K562 (cell line): ENCODE measurements around the gene OGDH. TPM values are rescaled to one million over a fixed set of nuclear protein-coding genes. Genes with fewer than 3 reads are reported as not detected.

Experiments used
- ATAC-seq: fragments of 200-7000 bp; cut with Tn5 transposase; 3 replicates; pipeline ENCODE4 v1.9.1; 2020; ENCODE audit warnings: moderate library complexity
- BruUV-seq: library from RNA; stranded (reverse); fragments of 400-500 nt; replicated peaks from 2 replicates; lab custom pipeline; 2021; lab: Mats Ljungman, UMichigan
- CTCF ChIA-PET: fragments of 300-600 bp; formaldehyde crosslinking; extraction: SDS; loops from one replicate; lab custom pipeline; 2021; ENCODE audit warnings: low intra/inter-chr PET ratio; lab: Yijun Ruan, JAX
- POLR2A ChIA-PET: fragments of 300-600, 350-650 bp; sonication (Branson Sonifier 250); formaldehyde crosslinking; extraction: SDS; loops from one replicate; lab custom pipeline; 2021; ENCODE audit warnings: antibody characterized with exemption, inconsistent platforms; lab: Yijun Ruan, JAX
- DNase-seq, 4 experiments: peaks; one replicate each; pipeline versions ENCODE4 v3.0.0 to v3.0.0-alpha.2; 2011 to 2018; ENCODE audit warnings: low spot score in 3 of 4, mixed read lengths in 3 of 4; ENCODE audit errors: extremely low read depth in 1 of 4
- FAIRE-seq: peaks from 2 replicates; lab custom pipeline; 2011; peaks lifted over from hg19 to GRCh38; lab: Jason Lieb, UNC
- H2AFZ ChIP-seq: 2 replicates; pipeline ENCODE4 v1.6.0; 2011; ENCODE audit warnings: low read depth, low read length, control low read depth, inconsistent platforms
- H3K27ac ChIP-seq: fragments of 200-600 bp; 3 replicates; pipeline ENCODE4 v1.8.0; 2011; ENCODE audit warnings: low read depth, mild to moderate bottlenecking, control low read depth, inconsistent platforms, low read length, moderate library complexity, mixed read lengths; ENCODE audit errors: extremely low read depth
- H3K27me3 ChIP-seq, 2 experiments: fragments of 300-600 bp in 1 of 2; 2 replicates in 1 of 2; 3 replicates in 1 of 2; pipeline versions ENCODE4 v1.6.0 to v1.8.0; 2011; ENCODE audit warnings: inconsistent platforms in 2 of 2, low read length in 2 of 2, mild to moderate bottlenecking in 1 of 2, mixed read lengths in 1 of 2, moderate library complexity in 1 of 2; ENCODE audit not compliant: control insufficient read depth in 2 of 2, insufficient read depth in 2 of 2
- H3K36me3 ChIP-seq: fragments of 300-600 bp; 3 replicates; pipeline ENCODE4 v1.8.0; 2011; ENCODE audit warnings: mild to moderate bottlenecking, low read length, inconsistent platforms; ENCODE audit not compliant: control insufficient read depth, insufficient read depth
- H3K4me1 ChIP-seq, 2 experiments: fragments of 200-600 bp in 1 of 2; replicated peaks in 1 of 2; 2 replicates in 1 of 2; 3 replicates in 1 of 2; pipeline versions ENCODE4 v1.5.1 to v1.8.0; 2011; ENCODE audit warnings: inconsistent platforms in 2 of 2, low read length in 2 of 2, mild to moderate bottlenecking in 1 of 2, mixed read lengths in 1 of 2, moderate library complexity in 1 of 2; ENCODE audit not compliant: control insufficient read depth in 2 of 2, insufficient read depth in 2 of 2
- H3K4me2 ChIP-seq: 2 replicates; pipeline ENCODE4 v1.6.1; 2011; ENCODE audit warnings: low read length, control low read depth, inconsistent platforms, mixed read lengths; ENCODE audit not compliant: insufficient read depth
- H3K4me3 ChIP-seq: fragments of 200-600 bp; sonication (generic), shearing (Covaris generic); 2 replicates; pipeline ENCODE4 v1.5.1; 2016; ENCODE audit warnings: control low read depth, inconsistent platforms
- H3K79me2 ChIP-seq: fragments of 200-600 bp; 3 replicates; pipeline ENCODE4 v1.8.0; 2011; ENCODE audit warnings: low read length, inconsistent platforms; ENCODE audit not compliant: control insufficient read depth, insufficient read depth
- H3K9ac ChIP-seq, 2 experiments: 2 replicates each; pipeline versions ENCODE4 v1.6.0 to v1.6.1; 2011; ENCODE audit warnings: low read depth in 2 of 2, low read length in 2 of 2, control low read depth in 1 of 2, inconsistent platforms in 1 of 2, mild to moderate bottlenecking in 1 of 2, mixed read lengths in 1 of 2; ENCODE audit not compliant: insufficient read depth in 1 of 2
- H3K9me1 ChIP-seq: one replicate; pipeline ENCODE4 v1.6.0; 2011; ENCODE audit warnings: inconsistent platforms, mild to moderate bottlenecking, low read length, moderate library complexity; ENCODE audit not compliant: control insufficient read depth, insufficient read depth
- H3K9me3 ChIP-seq: replicated peaks from 2 replicates; pipeline ENCODE4 v1.5.1; 2011; ENCODE audit warnings: low read depth, low read length, inconsistent platforms; ENCODE audit not compliant: control insufficient read depth, insufficient read depth
- H4K20me1 ChIP-seq: replicated peaks from 2 replicates; pipeline ENCODE4 v1.6.1; 2011; ENCODE audit warnings: low read length, inconsistent platforms, mixed read lengths; ENCODE audit not compliant: control insufficient read depth, insufficient read depth
- HMGXB4 ChIP-seq: sonication (generic); formaldehyde crosslinking; IDR thresholded peaks from 2 replicates; pipeline ENCODE4 v1.8.1; 2023; ENCODE audit warnings: mild to moderate bottlenecking, missing genetic modification reagents
- HNRNPK ChIP-seq: fragments of 200-400 bp; formaldehyde crosslinking; IDR thresholded peaks from one replicate; pipeline ENCODE4 v1.6.1; 2018; ENCODE audit warnings: mild to moderate bottlenecking, low read depth, low read length; ENCODE audit not compliant: poor library complexity, severe bottlenecking
- MTA1 ChIP-seq: fragments of 450-650 bp; IDR thresholded peaks from 2 replicates; pipeline ENCODE4 v1.6.1; 2017; ENCODE audit warnings: borderline replicate concordance
- NCOA2 ChIP-seq, 2 experiments: fragments of 450-650 bp; IDR thresholded peaks; 2 replicates each; pipeline ENCODE4 v1.6.1; 2018; ENCODE audit warnings: mild to moderate bottlenecking in 2 of 2, moderate library complexity in 1 of 2; ENCODE audit not compliant: partially characterized antibody in 2 of 2
- PCBP2 ChIP-seq: fragments of 200-400 bp; formaldehyde crosslinking; IDR thresholded peaks from 2 replicates; pipeline ENCODE4 v1.6.1; 2018; ENCODE audit warnings: low read length, low read depth, mild to moderate bottlenecking, moderate library complexity; ENCODE audit not compliant: poor library complexity, severe bottlenecking
- PHB2 ChIP-seq: fragments of 450-650 bp; IDR thresholded peaks from 2 replicates; pipeline ENCODE4 v1.6.1; 2017; ENCODE audit warnings: low read depth
- RBFOX2 ChIP-seq: fragments of 200-400 bp; formaldehyde crosslinking; IDR thresholded peaks from 2 replicates; pipeline ENCODE4 v1.6.1; 2017; ENCODE audit warnings: low read depth, mild to moderate bottlenecking, low read length, moderate library complexity
- STAG1 ChIP-seq: sonication (generic); formaldehyde crosslinking; IDR thresholded peaks from 2 replicates; pipeline ENCODE4 v1.5.0; 2020; ENCODE audit warnings: missing genetic modification reagents, borderline replicate concordance
- THRA ChIP-seq: fragments of 450-650 bp; IDR thresholded peaks from 2 replicates; pipeline ENCODE4 v1.6.1; 2017; ENCODE audit warnings: mild to moderate bottlenecking, moderate library complexity
- ZBTB5 ChIP-seq: fragments of 450-650 bp; IDR thresholded peaks from 2 replicates; pipeline ENCODE4 v1.6.1; 2017; ENCODE audit warnings: antibody characterized with exemption
- ZNF512 ChIP-seq: IDR thresholded peaks from 2 replicates; pipeline ENCODE4 v1.6.1; 2016; ENCODE audit warnings: missing genetic modification characterization, missing compliant biosample characterization
- ZSCAN32 ChIP-seq: fragments of 450-650 bp; formaldehyde crosslinking; IDR thresholded peaks from 2 replicates; pipeline ENCODE4 v1.4.0; 2020; ENCODE audit warnings: mild to moderate bottlenecking, moderate library complexity
- WGBS: fragments of 100-300 bp; shearing (Covaris generic); methylation state at CpG from one replicate; pipeline ENCODE4 v1.1.6; 2016; ENCODE audit warnings: low coverage, mixed read lengths; ENCODE audit not compliant: insufficient coverage; ENCODE audit errors: missing lambda C conversion rate; 5-methylcytosine and 5-hydroxymethylcytosine counted together
- in situ Hi-C: fragments of 300-500 bp; cut with MboI; formaldehyde crosslinking; loops from 4 replicates; pipeline ENCODE4 v1.15.0; 2018; ENCODE audit warnings: inconsistent platforms, mixed read lengths
- intact Hi-C: fragments of 100-400 bp; cut with micrococcal nuclease; formaldehyde crosslinking; loops from 2 replicates; pipeline ENCODE4 v1.14.2; 2022
- polyA plus RNA-seq, 8 experiments: library from polyadenylated mRNA; depleted of rRNA in 4 of 8; stranded (reverse) in 5 of 8; unstranded in 3 of 8; fragments of >200 nt; fragmentation: Nextera tagmentation in 2 of 8; fragmentation: Illumina TruSeq in 1 of 8; extraction: Ambion mirVana in 2 of 8; extraction: Trizol in 1 of 8; gene quantifications; 2 replicates each; pipeline versions ENCODE4 v1.2.1 to v1.2.3, GENCODE V29; 2011 to 2014; ENCODE audit warnings: inconsistent platforms in 1 of 8, missing spikeins in 1 of 8
- total RNA-seq, 7 experiments: library from RNA; depleted of rRNA in 6 of 7; stranded (reverse); fragments of >200 nt in 6 of 7; fragmentation: Illumina TruSeq in 2 of 7; extraction: Trizol in 2 of 7; gene quantifications; 2 replicates each; pipeline versions ENCODE4 v1.2.1 to v1.2.3, GENCODE V29; 2011 to 2021; ENCODE audit warnings: low replicate concordance in 1 of 7

OGDH gene
- total and polyA plus RNA-seq, 9 of the 15 experiments (the other 6 are each of a cell fraction or from before 2014, with no cell fraction given): 3.1 to 80.3 (median 23.5) TPM

- TF ChIP-seq THRA (no peak), ZSCAN32 (CRISPR knock-in tag) (0 out of 2 replicates have a peak, but pooled peaks have one; percentile 23), MTA1 (peak; percentile 98), STAG1 (CRISPR knock-in tag) (no peak), NCOA2 (IDR thresholded peaks at IDR 0.05; ENCODE audit: partially characterized antibody in 2 of 2) (no peak), RBFOX2 (peak; percentile 97)
- TF ChIP-seq, all 486 proteins: peak for 169
Observed at GRCh38 chr7:44606341-44607140, at the start of gene OGDH (continued).

- no peak for FAIRE-seq
- no peak overlapping the region for H3K9ac ChIP-seq
- TF ChIP-seq ZNF512 (tag) (peak; percentile 85), PHB2 (no peak), ZBTB5 (no peak), PCBP2 (peak; percentile 61), HMGXB4 (no peak), HNRNPK (peak; percentile 69)
Observed at GRCh38 chr7:44557485-44557884, 48.9 kb upstream of the OGDH start.

More at GRCh38 chr7:44557485-44557884, 48.9 kb upstream of the OGDH start:
- no TSS peak for BruUV-seq
- intact Hi-C loops: no loop called here
- in situ Hi-C loops: no loop called here
- WGBS: 42% methylated on average over 2 of the region's 2 CpGs
- H3K27me3 ChIP-seq: no peaks in the 10 kb centered on the region
- H3K4me2 ChIP-seq: no peak overlapping the region
- H3K79me2 ChIP-seq: no peaks in the 10 kb centered on the region
- ChIA-PET POLR2A (no interaction called here), CTCF (no interaction called here)
- H3K4me1 ChIP-seq: peaks cover 11 to 16% of the 10 kb centered on the region in 2 experiments; a peak in 3 of 5 replicates
- no peak for ATAC-seq
- H3K27ac ChIP-seq: no peak overlapping the region
- H4K20me1 ChIP-seq: no peaks in the 10 kb centered on the region; the same call in 1 of the 2 replicates
- H3K36me3 ChIP-seq: no peaks in the 10 kb centered on the region
- no peak overlapping the region for H2AFZ ChIP-seq
- no peak overlapping the region for H3K4me3 ChIP-seq
- H3K9me3 ChIP-seq: no peaks in the 10 kb centered on the region
- H3K9me1 ChIP-seq: no peaks in the 10 kb centered on the region
- no peak for DNase-seq
